Caco-2 (cell line): ENCODE data around the gene QSER1. TPM values are rescaled to one million over a fixed set of nuclear protein-coding genes. Genes with fewer than 3 reads are reported as not detected.

Source experiments
- BruUV-seq: library from RNA; stranded (reverse); fragments of 400-500 nt; replicated peaks from 2 replicates; lab custom pipeline; 2021; lab: Mats Ljungman, UMichigan
- CTCF ChIA-PET: fragments of 300-600 bp; sonication (Branson Sonifier 250); formaldehyde crosslinking; loops from one replicate; lab custom pipeline; 2022; ENCODE audit warnings: antibody characterized with exemption; lab: Charles Lee
- POLR2A ChIA-PET: fragments of 300-600 bp; sonication (Branson Sonifier 250); formaldehyde crosslinking; loops from one replicate; lab custom pipeline; 2022; ENCODE audit warnings: antibody characterized with exemption; lab: Charles Lee
- DNase-seq, 2 experiments: peaks; one replicate each; pipeline versions ENCODE4 v3.0.0 to v3.0.0-alpha.2; 2020 to 2022
- H3K27me3 ChIP-seq: replicated peaks from 2 replicates; pipeline ENCODE4 v1.6.0; 2011; ENCODE audit warnings: low read length; ENCODE audit not compliant: control insufficient read depth, insufficient read depth
- H3K36me3 ChIP-seq: 2 replicates; pipeline ENCODE4 v1.5.1; 2011; ENCODE audit warnings: low read length; ENCODE audit not compliant: control insufficient read depth, insufficient read depth
- H3K4me1 ChIP-seq: fragments of 250-450 bp; sonication (Bioruptor Pico); 2 replicates; pipeline ENCODE4 v1.5.1; 2020; ENCODE audit warnings: mild to moderate bottlenecking
- H3K4me3 ChIP-seq: 2 replicates; pipeline ENCODE4 v1.5.1; 2011; ENCODE audit warnings: low read depth, mild to moderate bottlenecking, control low read depth, low read length
- H3K9me3 ChIP-seq: fragments of 250-450 bp; sonication (Bioruptor Pico); 2 replicates; pipeline ENCODE4 v1.5.1; 2020; ENCODE audit warnings: mild to moderate bottlenecking, moderate library complexity
- H3K27ac Mint-ChIP-seq: one replicate; pipeline ENCODE4 v1.8.0; 2022; ENCODE audit warnings: mixed read lengths; ENCODE audit not compliant: unreplicated experiment
- H3K27me3 Mint-ChIP-seq: one replicate; pipeline ENCODE4 v1.8.0; 2022; ENCODE audit warnings: mixed read lengths; ENCODE audit not compliant: insufficient read depth, unreplicated experiment
- H3K36me3 Mint-ChIP-seq: one replicate; pipeline ENCODE4 v1.8.0; 2022; ENCODE audit warnings: mild to moderate bottlenecking, mixed read lengths; ENCODE audit not compliant: insufficient read depth, unreplicated experiment
- H3K4me1 Mint-ChIP-seq: one replicate; pipeline ENCODE4 v1.8.0; 2022; ENCODE audit warnings: low read depth, mixed read lengths; ENCODE audit not compliant: unreplicated experiment
- H3K4me3 Mint-ChIP-seq: one replicate; pipeline ENCODE4 v1.8.0; 2022; ENCODE audit warnings: mild to moderate bottlenecking, moderate library complexity, mixed read lengths; ENCODE audit not compliant: unreplicated experiment
- H3K9me3 Mint-ChIP-seq: one replicate; pipeline ENCODE4 v1.8.0; 2022; ENCODE audit warnings: mixed read lengths; ENCODE audit not compliant: unreplicated experiment
- intact Hi-C: fragments of 100-400 bp; cut with micrococcal nuclease; formaldehyde crosslinking; loops from one replicate; pipeline ENCODE4 v1.10.0; 2022; ENCODE audit not compliant: unreplicated experiment
- total RNA-seq: library from RNA; stranded (reverse); gene quantifications from 2 replicates; pipeline ENCODE4 v1.2.3, GENCODE V29; 2022
- TF ChIP-seq, protein P1 (sequence below), 2 experiments: fragments of 200-600 bp in 1 of 2; IDR thresholded peaks; 1 replicate in 1 of 2; 2 replicates in 1 of 2; pipeline versions ENCODE4 v1.5.1 to v1.8.0; 2011 to 2022; ENCODE audit warnings: antibody characterized with exemption in 1 of 2, control low read depth in 1 of 2, inconsistent platforms in 1 of 2, low read depth in 1 of 2, low read length in 1 of 2, mild to moderate bottlenecking in 1 of 2, moderate library complexity in 1 of 2; ENCODE audit not compliant: insufficient read depth in 1 of 2, severe bottlenecking in 1 of 2, unreplicated experiment in 1 of 2

The QSER1 gene
- total RNA-seq, 1 experiment from 2014 or later = 45.0 TPM

DNA sequence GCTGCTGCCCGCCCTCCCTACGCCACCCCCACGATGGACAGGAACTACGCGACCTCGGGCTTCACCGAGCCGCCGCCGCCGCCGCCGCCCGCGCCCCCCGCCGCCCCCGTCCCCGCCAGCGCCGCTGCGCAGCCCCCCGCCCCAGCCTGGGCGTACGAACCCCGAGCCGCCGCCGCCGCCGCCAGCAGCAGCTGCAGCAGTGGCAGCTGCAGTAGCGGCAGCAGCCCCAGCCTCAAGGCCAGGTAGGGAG, 407 bp downstream of the QSER1 start:
- CTCF ChIA-PET = interaction anchor here (0.6 kb wide), 1 partner anchor 195 kb away, joined by 3 read pairs; no protein-coding TSS in a partner anchor
- Histone ChIP-seq H3K36me3 (no peaks in the 10 kb centered on the region), H3K27me3 (no peaks in the 10 kb centered on the region), H3K4me1 (peaks cover 23% of the 10 kb centered on the region), H3K9me3 (no peaks in the 10 kb centered on the region), H3K4me3 (peak overlapping the region; percentile 96)
- TF ChIP-seq, protein P1, sequence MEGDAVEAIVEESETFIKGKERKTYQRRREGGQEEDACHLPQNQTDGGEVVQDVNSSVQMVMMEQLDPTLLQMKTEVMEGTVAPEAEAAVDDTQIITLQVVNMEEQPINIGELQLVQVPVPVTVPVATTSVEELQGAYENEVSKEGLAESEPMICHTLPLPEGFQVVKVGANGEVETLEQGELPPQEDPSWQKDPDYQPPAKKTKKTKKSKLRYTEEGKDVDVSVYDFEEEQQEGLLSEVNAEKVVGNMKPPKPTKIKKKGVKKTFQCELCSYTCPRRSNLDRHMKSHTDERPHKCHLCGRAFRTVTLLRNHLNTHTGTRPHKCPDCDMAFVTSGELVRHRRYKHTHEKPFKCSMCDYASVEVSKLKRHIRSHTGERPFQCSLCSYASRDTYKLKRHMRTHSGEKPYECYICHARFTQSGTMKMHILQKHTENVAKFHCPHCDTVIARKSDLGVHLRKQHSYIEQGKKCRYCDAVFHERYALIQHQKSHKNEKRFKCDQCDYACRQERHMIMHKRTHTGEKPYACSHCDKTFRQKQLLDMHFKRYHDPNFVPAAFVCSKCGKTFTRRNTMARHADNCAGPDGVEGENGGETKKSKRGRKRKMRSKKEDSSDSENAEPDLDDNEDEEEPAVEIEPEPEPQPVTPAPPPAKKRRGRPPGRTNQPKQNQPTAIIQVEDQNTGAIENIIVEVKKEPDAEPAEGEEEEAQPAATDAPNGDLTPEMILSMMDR (IDR thresholded peaks at IDR 0.05; ENCODE audit: insufficient read depth in 1 of 2, low read depth in 1 of 2, low read length in 1 of 2, severe bottlenecking in 1 of 2, unreplicated experiment in 1 of 2) = no peak
- no peak for DNase-seq
- Mint-ChIP-seq H3K27ac (peak overlapping the region; percentile 88), H3K36me3 (peaks cover 9% of the 10 kb centered on the region), H3K9me3 (no peaks in the 10 kb centered on the region), H3K27me3 (no peaks in the 10 kb centered on the region), H3K4me3 (peak overlapping the region; percentile 91), H3K4me1 (peaks cover 16% of the 10 kb centered on the region)
- POLR2A ChIA-PET = interaction anchor here (0.6 to 2.4 kb wide), 2 partner anchors 26 to 63 kb away, joined by 3 to 6 read pairs; partner anchors contain the start of gene PRRG4
- BruUV-seq = no TSS peak
- intact Hi-C loops = loop anchor here (2.0 to 5.0 kb wide), 3 partner anchors 84 to 364 kb away; partner anchors contain the start of gene HIPK3

DNA sequence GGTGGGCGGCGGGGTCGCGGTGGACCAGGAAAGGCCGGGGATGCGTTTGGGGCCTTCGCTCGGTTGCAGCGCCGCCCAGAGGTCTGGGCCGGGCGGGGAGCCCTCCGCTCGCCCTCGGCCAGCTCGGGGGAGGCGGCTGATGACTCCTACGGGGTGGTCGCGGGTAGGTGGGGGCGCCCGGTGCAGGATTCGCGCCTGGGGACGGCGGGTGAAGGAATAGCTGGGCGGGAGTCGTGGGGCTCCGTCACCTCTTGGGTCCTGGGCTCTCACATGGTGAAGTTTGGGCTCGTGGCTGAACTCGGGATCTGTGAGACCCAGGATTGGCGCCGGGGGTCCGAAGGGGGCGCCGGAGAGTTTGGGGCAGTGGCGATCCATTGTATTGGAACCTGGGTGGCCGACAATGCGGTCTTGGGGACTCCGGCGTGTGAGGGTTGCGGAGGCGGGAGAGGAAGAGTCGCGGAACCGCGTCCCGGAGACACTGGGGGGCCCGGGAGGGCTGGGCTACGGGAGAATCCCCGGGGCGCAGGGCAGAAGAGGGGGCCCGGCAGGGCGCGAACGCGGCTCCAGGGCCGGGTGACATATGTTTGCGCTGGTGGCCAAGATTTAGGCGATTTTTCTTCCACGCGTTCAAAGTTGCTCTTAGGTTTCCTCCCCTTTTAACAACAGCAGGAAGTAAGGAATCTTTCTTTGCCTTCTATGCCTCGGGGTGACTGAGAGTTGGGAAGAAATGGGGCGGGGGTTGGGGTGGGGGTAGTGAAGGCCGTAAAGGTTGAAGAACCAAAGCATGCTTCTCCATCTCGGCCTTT, 935 bp downstream of the QSER1 start:
- no peaks in the 10 kb centered on the region for H3K36me3 ChIP-seq
- Mint-ChIP-seq H3K9me3 (no peaks in the 10 kb centered on the region), H3K27ac (peak overlapping the region; percentile 88), H3K4me3 (peak overlapping the region; percentile 91), H3K4me1 (peaks cover 18% of the 10 kb centered on the region), H3K27me3 (no peaks in the 10 kb centered on the region), H3K36me3 (peaks cover 9% of the 10 kb centered on the region)
- TF ChIP-seq, protein P1 (IDR thresholded peaks at IDR 0.05; ENCODE audit: insufficient read depth in 1 of 2, low read depth in 1 of 2, low read length in 1 of 2, severe bottlenecking in 1 of 2, unreplicated experiment in 1 of 2) = peak; percentile 44 to 65
- no peaks in the 10 kb centered on the region for H3K27me3 ChIP-seq
- BruUV-seq = no TSS peak
- peaks cover 23% of the 10 kb centered on the region for H3K4me1 ChIP-seq
- POLR2A ChIA-PET = interaction anchor here (0.6 to 2.4 kb wide), 3 partner anchors 26 to 123 kb away, joined by 3 to 7 read pairs (median 6); partner anchors contain the start of genes DEPDC7 and PRRG4
- CTCF ChIA-PET = interaction anchor here (0.8 to 1.2 kb wide), 2 partner anchors 20 to 84 kb away, joined by 3 to 5 read pairs; no protein-coding TSS in a partner anchor
- DNase-seq = peak; percentile 65 to 79
- intact Hi-C loops = loop anchor here (1.0 to 5.0 kb wide), 4 partner anchors 26 to 364 kb away; partner anchors contain the start of gene HIPK3
- no peaks in the 10 kb centered on the region for H3K9me3 ChIP-seq
- peak overlapping the region; percentile 96 for H3K4me3 ChIP-seq

- peak overlapping the region; percentile 88 for H3K27ac Mint-ChIP-seq
- Histone ChIP-seq H3K4me1 (peaks cover 23% of the 10 kb centered on the region), H3K27me3 (no peaks in the 10 kb centered on the region), H3K4me3 (peak overlapping the region; percentile 96), H3K36me3 (no peaks in the 10 kb centered on the region), H3K9me3 (no peaks in the 10 kb centered on the region)
- H3K36me3 Mint-ChIP-seq = peaks cover 9% of the 10 kb centered on the region
- BruUV-seq = TSS peak; percentile 48
- TF ChIP-seq, protein P1 (IDR thresholded peaks at IDR 0.05; ENCODE audit: insufficient read depth in 1 of 2, low read depth in 1 of 2, low read length in 1 of 2, severe bottlenecking in 1 of 2, unreplicated experiment in 1 of 2) = no peak
- H3K4me1 Mint-ChIP-seq = peaks cover 19% of the 10 kb centered on the region
- H3K9me3 Mint-ChIP-seq = no peaks in the 10 kb centered on the region
- H3K27me3 Mint-ChIP-seq = no peaks in the 10 kb centered on the region
- intact Hi-C loops = loop anchor here (1.0 to 5.0 kb wide), 3 partner anchors 25 to 363 kb away; partner anchors contain the start of gene HIPK3
- ChIA-PET CTCF (interaction anchor here (0.8 to 1.2 kb wide), 2 partner anchors 19 to 85 kb away, joined by 3 to 5 read pairs; no protein-coding TSS in a partner anchor), POLR2A (interaction anchor here (0.5 to 2.4 kb wide), 3 partner anchors 25 to 545 kb away, joined by 6 to 19 read pairs (median 7); partner anchors contain the start of gene DEPDC7)
- peak; percentile 59 to 61 for DNase-seq
- H3K4me3 Mint-ChIP-seq = peak overlapping the region; percentile 91
Measured at GRCh38 chr11:32894149-32894827, 1.7 kb downstream of the QSER1 start.
